Subcutaneous abdominal adipose tissue (tissue), 5 donors: ENCODE results near the gene LRP10.

Experiments used
- H3K27ac ChIP-seq: one replicate; pipeline ENCODE4 v1.7.0; 2013; ENCODE audit warnings: low read depth, mild to moderate bottlenecking, inconsistent platforms, low read length, moderate library complexity
- H3K27me3 ChIP-seq, 5 donors: one replicate each; pipeline ENCODE4 v1.7.0; 2013; ENCODE audit warnings: low read length in 5 of 5, inconsistent platforms in 1 of 5; ENCODE audit not compliant: control insufficient read depth in 5 of 5, insufficient read depth in 4 of 5
- H3K36me3 ChIP-seq, 5 donors: one replicate each; pipeline ENCODE4 v1.7.0; 2013; ENCODE audit warnings: low read length in 5 of 5; ENCODE audit not compliant: control insufficient read depth in 5 of 5, insufficient read depth in 5 of 5
- H3K4me1 ChIP-seq, 5 donors: one replicate each; pipeline ENCODE4 v1.7.0; 2013; ENCODE audit warnings: low read length in 5 of 5, mild to moderate bottlenecking in 3 of 5, moderate library complexity in 1 of 5; ENCODE audit not compliant: control insufficient read depth in 5 of 5, insufficient read depth in 5 of 5
- H3K4me3 ChIP-seq, 5 donors: one replicate each; pipeline ENCODE4 v1.7.0; 2013; ENCODE audit warnings: low read length in 5 of 5, low read depth in 1 of 5
- H3K9ac ChIP-seq, 5 donors: one replicate each; pipeline ENCODE4 v1.7.0; 2013; ENCODE audit warnings: low read length in 5 of 5, mild to moderate bottlenecking in 4 of 5, moderate library complexity in 3 of 5
- H3K9me3 ChIP-seq, 5 donors: one replicate each; pipeline ENCODE4 v1.7.0; 2013; ENCODE audit warnings: low read length in 5 of 5; ENCODE audit not compliant: control insufficient read depth in 5 of 5
- donor health status: healthy.
- donor health status: healthy.
- donor health status: healthy.
- donor health status: healthy.
- donor health status: healthy.

Gene LRP10

DNA sequence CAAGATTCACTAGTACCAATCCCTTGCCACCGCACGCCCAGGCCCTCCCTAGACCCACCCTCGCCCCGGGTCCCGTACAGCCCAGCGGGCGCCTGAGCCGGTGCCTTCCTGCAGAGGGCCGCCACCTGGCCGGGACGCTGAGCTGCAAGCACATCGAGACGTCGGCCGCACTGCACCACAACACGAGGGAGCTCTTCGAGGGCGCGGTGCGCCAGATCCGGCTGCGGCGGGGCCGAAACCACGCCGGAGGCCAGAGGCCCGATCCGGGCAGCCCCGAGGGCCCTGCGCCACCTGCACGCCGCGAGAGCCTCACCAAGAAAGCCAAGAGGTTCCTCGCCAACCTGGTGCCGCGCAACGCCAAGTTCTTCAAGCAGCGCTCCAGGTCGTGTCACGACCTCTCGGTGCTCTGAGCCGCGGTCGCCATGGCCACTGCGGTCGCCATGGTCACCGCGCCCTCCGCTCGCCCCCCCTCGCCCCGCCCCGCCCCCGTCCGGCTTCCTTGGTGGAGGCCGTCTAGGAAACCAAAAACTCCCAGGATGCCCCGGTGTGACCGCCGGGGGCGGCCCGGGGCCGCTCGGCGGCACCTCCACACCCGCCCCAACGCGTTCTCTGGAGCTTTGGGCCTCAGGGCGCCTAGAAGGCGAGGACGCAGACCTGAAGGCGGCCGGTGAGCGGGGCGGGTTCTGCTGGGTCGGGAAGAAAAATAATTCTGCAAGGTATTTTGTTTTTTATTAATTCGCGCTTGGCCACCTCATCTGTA lies 15.1 kb downstream of the LRP10 start:
- peaks cover 0 to 26% (median 18%) of the 10 kb centered on the region in 5 donors for H3K27me3 ChIP-seq
- peak overlapping the region; percentile 60 to 70 (median 68) for H3K4me3 ChIP-seq
- H3K27ac ChIP-seq = no peak overlapping the region
- H3K36me3 ChIP-seq = no peaks in the 10 kb centered on the region
- peaks cover 0 to 24% (median 12%) of the 10 kb centered on the region in 5 donors for H3K4me1 ChIP-seq
- H3K9me3 ChIP-seq = no peaks in the 10 kb centered on the region
- peak overlapping the region in 2 of 5 donors; percentile 16 to 74 for H3K9ac ChIP-seq

DNA sequence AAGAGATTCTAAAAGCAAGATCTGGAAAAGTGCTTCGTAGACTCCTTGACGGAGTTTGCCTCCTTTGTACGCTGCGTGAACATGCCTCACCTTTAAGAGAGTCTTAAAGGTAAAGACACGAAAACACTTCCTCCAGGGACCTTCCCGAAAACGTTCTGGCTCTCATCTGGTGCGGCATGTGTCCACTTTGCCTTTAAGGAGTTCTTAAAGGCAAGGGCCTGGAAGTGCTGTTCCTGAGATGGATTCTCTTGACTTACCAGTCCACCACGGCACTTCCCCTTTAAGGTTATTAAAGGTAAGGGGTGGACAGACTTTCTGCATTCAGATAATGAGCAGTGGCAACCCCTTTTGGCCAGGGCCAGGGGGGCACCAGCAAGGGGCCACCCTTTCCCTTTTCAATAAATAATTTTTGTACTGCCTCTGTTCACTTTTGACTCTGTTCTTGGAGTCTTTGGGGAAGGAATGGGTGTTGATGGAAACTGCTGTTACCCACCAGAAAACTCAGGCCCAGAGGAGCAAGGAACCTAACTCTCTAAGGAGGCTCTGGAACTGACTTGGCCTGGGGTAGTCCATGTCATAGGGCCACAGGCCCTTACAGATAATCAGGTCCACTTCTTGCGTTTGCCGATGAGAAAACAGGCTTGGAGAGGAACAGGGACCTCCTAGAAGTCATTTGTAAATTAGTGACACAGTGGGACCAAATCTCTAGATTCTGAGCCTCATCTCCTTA lies 15.9 kb downstream of the LRP10 start:
- Histone ChIP-seq H3K9me3 (no peaks in the 10 kb centered on the region), H3K4me3 (peak overlapping the region; percentile 60 to 70 (median 68)), H3K4me1 (peaks cover 0 to 19% (median 12%) of the 10 kb centered on the region in 5 donors), H3K27me3 (peaks cover 0 to 22% (median 15%) of the 10 kb centered on the region in 5 donors), H3K27ac (no peak overlapping the region), H3K36me3 (no peaks in the 10 kb centered on the region), H3K9ac (peak overlapping the region in 2 of 5 donors; percentile 16 to 74)

DNA sequence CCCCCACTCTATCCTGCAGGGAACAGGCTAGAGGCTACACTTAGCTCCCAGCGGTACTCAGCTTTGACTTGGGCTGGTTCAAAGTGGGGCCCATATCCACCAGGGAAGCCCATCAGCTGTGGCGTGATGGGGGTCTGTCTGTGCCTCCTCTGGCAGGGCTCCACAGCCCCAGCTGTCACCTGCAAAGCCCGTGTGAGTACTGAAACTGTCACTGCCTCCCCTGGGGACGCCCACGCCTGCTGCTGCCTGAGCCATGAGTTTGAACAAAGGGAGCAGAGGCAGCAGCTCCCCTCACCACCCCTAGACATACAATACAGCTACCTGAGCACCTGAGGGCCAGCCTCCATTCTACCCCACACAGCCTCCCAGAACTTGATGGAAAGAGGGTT lies 16.4 kb downstream of the LRP10 start:
- Histone ChIP-seq H3K27ac (no peak overlapping the region), H3K36me3 (no peaks in the 10 kb centered on the region), H3K9me3 (no peaks in the 10 kb centered on the region)

DNA sequence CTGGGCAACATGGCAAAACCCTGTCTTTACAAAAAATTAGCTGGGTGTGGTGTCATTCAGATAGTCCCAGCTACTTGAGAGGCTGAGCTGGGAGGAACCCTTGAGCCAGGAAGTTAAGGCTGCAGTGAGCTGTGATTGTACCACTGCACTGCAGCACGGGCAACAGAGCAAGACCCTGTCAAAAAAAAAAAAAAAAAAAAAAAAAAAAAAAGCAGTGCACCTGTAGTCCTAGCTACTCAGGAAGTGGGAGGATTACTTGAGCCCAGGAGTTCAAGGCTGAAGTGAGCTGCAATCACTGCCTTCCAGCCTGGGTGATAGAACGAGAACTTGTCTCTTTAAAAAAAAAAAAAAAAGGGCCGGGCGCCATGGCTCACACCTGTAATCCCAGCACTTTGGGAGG lies 17.1 kb downstream of the LRP10 start:
- no peaks in the 10 kb centered on the region for H3K36me3 ChIP-seq
- H3K9me3 ChIP-seq = no peaks in the 10 kb centered on the region
- H3K27ac ChIP-seq = no peak overlapping the region
- no peak overlapping the region for H3K9ac ChIP-seq
- H3K4me1 ChIP-seq = peaks cover 0 to 15% (median 12%) of the 10 kb centered on the region in 5 donors
- H3K27me3 ChIP-seq = peaks cover 0 to 13% (median 5%) of the 10 kb centered on the region in 5 donors
- H3K4me3 ChIP-seq = no peak overlapping the region

More for the DNA sequence above, 16.4 kb downstream of the LRP10 start:
- Histone ChIP-seq H3K27me3 (peaks cover 0 to 18% (median 11%) of the 10 kb centered on the region in 5 donors), H3K4me1 (peaks cover 0 to 15% (median 12%) of the 10 kb centered on the region in 5 donors), H3K9ac (no peak overlapping the region), H3K4me3 (no peak overlapping the region)

DNA sequence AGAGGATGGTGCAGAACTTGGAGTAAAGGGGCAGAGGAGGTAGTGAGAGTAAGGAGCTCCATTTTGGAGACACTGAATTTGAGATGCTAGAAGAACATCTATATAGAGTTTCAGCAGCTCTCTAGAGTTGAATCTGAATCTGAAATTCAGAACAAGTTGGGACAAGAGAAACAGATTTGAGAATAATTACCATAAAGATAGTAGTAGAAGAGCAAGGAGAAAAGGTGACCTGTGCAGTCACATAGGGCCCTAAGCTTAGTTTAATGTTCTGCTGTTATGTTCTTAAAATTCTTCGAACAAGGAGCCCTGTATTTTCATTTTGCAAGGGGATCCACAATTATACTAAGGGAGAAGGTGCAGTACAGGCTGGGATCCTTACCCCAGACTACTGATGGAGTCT lies 18.9 kb downstream of the LRP10 start:
- peaks cover 0 to 15% (median 12%) of the 10 kb centered on the region in 5 donors for H3K4me1 ChIP-seq
- H3K9ac ChIP-seq = no peak overlapping the region
- peaks cover 0 to 3% (median 0%) of the 10 kb centered on the region in 5 donors for H3K27me3 ChIP-seq
- no peaks in the 10 kb centered on the region for H3K9me3 ChIP-seq
- no peak overlapping the region for H3K4me3 ChIP-seq
- no peaks in the 10 kb centered on the region for H3K36me3 ChIP-seq
- no peak overlapping the region for H3K27ac ChIP-seq

DNA sequence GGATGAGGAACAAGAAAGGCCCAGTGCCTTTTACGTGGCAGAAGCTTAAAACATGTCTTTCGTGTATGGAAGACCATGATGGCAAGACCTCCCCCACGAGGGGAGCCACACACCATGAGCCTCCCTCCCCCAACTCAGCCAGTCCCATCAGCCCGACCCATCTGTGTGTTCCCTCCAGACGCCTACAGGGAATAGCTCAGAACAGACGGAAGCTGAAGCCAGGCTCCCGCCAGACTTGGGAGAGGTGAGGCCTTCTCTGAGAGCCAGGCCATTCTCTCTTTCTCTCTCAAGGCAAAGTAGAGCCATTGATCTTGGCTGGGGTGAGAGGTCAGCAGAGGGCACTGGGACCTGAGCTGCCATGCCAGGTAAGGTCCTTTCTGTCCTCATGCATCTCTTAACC lies 20.9 kb downstream of the LRP10 start:
- Histone ChIP-seq H3K9me3 (no peaks in the 10 kb centered on the region), H3K4me1 (peaks cover 0 to 2% (median 0%) of the 10 kb centered on the region in 5 donors), H3K9ac (no peak overlapping the region), H3K27ac (no peak overlapping the region), H3K4me3 (no peak overlapping the region), H3K36me3 (no peaks in the 10 kb centered on the region), H3K27me3 (no peaks in the 10 kb centered on the region)

DNA sequence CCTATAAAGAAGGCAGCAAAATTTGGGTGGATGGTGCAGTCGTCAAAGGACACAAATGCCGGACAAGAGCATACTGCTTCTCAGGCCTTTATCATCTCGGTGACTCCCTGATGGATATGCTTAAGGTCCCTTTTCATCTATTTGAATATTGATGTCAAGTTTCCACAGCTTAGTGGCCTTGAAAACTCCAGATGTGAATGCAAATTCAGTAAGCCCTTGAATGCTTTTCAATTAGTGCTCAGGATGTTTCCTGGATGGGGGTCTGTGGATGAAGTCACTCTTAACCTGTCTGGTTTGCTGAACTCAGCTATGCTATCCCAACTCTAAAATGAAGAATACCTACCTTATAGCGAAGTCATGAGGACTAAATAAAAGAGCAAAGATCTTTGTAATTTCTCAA lies 22.2 kb downstream of the LRP10 start:
- H3K27me3 ChIP-seq = no peaks in the 10 kb centered on the region
- H3K9me3 ChIP-seq = no peaks in the 10 kb centered on the region
- no peak overlapping the region for H3K9ac ChIP-seq
- H3K27ac ChIP-seq = no peak overlapping the region
- H3K4me1 ChIP-seq = no peaks in the 10 kb centered on the region
- no peaks in the 10 kb centered on the region for H3K36me3 ChIP-seq
- no peak overlapping the region for H3K4me3 ChIP-seq

DNA sequence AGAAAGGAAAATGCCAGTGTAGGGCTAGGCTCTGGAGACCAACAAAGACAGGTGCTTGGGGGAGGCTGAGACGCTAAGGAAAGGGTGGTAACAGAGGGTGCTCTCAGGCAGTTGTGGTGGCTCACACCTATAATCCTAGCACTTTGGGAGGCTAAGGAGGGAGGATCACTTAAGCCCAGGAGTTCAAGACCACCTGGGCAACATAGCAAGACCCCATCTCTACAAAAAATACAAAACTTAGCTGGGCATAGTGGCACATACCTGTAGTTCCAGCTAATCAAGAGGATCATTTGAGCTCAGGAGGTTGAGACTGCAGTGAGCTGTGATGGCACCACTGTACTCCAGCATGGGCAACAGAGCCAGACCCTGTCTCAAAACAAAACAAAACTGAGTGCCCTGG lies 23.9 kb downstream of the LRP10 start:
- H3K4me1 ChIP-seq = no peaks in the 10 kb centered on the region
- peaks cover 0 to 6% (median 2%) of the 10 kb centered on the region in 5 donors for H3K36me3 ChIP-seq
- no peaks in the 10 kb centered on the region for H3K9me3 ChIP-seq
- no peak overlapping the region for H3K9ac ChIP-seq
- H3K27ac ChIP-seq = no peak overlapping the region
- no peak overlapping the region for H3K4me3 ChIP-seq
- H3K27me3 ChIP-seq = no peaks in the 10 kb centered on the region

DNA sequence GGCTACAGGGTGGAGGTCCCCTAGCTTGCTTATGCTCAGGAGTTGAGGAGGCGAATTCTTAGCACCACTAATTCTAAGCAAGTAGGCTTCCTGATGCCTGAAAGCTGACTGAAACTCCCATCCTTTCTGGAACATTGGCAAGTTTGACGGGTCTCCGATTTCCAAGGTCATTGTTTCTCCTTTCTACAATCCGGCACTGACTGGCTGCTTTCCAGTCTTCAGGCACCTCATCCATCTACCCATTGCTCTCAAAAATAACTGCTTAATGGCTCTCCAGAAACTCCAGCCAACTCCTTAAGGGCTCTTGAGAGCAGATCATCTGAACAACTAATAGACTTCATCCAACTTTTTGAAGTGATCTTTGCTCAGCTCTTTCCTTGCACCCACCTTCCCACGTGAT lies 24.8 kb downstream of the LRP10 start:
- Histone ChIP-seq H3K27me3 (no peaks in the 10 kb centered on the region), H3K9me3 (no peaks in the 10 kb centered on the region), H3K9ac (no peak overlapping the region), H3K27ac (no peak overlapping the region), H3K36me3 (peaks cover 4 to 15% (median 9%) of the 10 kb centered on the region in 5 donors), H3K4me1 (no peaks in the 10 kb centered on the region), H3K4me3 (no peak overlapping the region)

DNA sequence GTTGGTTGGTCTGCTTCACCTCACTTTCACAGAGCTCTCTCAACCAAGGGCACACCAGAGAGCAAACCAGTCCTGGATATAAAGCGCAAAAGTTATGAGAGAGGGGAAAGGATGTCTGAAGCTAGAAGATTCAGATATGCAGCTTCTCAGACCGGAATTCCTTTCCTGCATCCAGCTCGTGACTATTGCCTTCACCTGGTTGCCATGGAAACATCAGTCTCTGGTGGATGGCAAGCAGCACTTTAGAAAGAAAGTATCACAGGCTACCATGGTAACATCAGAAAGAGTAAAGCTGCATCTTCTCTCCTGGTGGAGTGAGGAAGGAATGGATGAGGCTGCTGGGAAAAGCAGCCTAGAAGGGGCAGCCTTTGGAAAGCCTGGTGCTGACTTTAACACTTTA lies 25.2 kb downstream of the LRP10 start:
- no peak overlapping the region for H3K9ac ChIP-seq
- H3K4me3 ChIP-seq = no peak overlapping the region
- no peaks in the 10 kb centered on the region for H3K27me3 ChIP-seq
- no peaks in the 10 kb centered on the region for H3K4me1 ChIP-seq
- peaks cover 4 to 19% (median 13%) of the 10 kb centered on the region in 5 donors for H3K36me3 ChIP-seq
- no peak overlapping the region for H3K27ac ChIP-seq
- no peaks in the 10 kb centered on the region for H3K9me3 ChIP-seq
